ENCODE data around the gene ALX3.

The ALX3 gene

GRCh38 chr1:110089561-110090275, 19.2 kb upstream of the ALX3 start:
- DNase-seq (ENCODE audit: low spot score) = no peak
- Histone ChIP-seq H3K27me3 (ENCODE audit: insufficient read depth, poor library complexity, severe bottlenecking) (peaks cover 28% of the 10 kb centered on the region), H3K4me3 (ENCODE audit: severe bottlenecking) (no peak overlapping the region), H3K4me1 (ENCODE audit: insufficient read depth, poor library complexity, severe bottlenecking) (no peaks in the 10 kb centered on the region), H3K27ac (ENCODE audit: poor library complexity, severe bottlenecking) (no peak overlapping the region), H3K9me3 (ENCODE audit: severe bottlenecking) (no peaks in the 10 kb centered on the region), H3K36me3 (ENCODE audit: low read depth) (no peaks in the 10 kb centered on the region)
- no peak for ATAC-seq (ENCODE audit: low read depth)
- TF ChIP-seq CTCF (IDR thresholded peaks at IDR 0.05; ENCODE audit: poor library complexity, severe bottlenecking) = no peak

GRCh38 chr1:110088739-110089316, 18.4 kb upstream of the ALX3 start:
- ATAC-seq (ENCODE audit: low read depth) = no peak
- TF ChIP-seq CTCF (IDR thresholded peaks at IDR 0.05; ENCODE audit: poor library complexity, severe bottlenecking) = no peak
- DNase-seq (ENCODE audit: low spot score) = no peak
- no peak overlapping the region for H3K27ac ChIP-seq (ENCODE audit: poor library complexity, severe bottlenecking)
- peaks cover 37% of the 10 kb centered on the region for H3K27me3 ChIP-seq (ENCODE audit: insufficient read depth, poor library complexity, severe bottlenecking)
- H3K4me3 ChIP-seq (ENCODE audit: severe bottlenecking) = no peak overlapping the region
- no peaks in the 10 kb centered on the region for H3K36me3 ChIP-seq (ENCODE audit: low read depth)
- H3K9me3 ChIP-seq (ENCODE audit: severe bottlenecking) = no peaks in the 10 kb centered on the region
- no peaks in the 10 kb centered on the region for H3K4me1 ChIP-seq (ENCODE audit: insufficient read depth, poor library complexity, severe bottlenecking)

- H3K4me3 ChIP-seq (ENCODE audit: severe bottlenecking) = no peak overlapping the region
- H3K27me3 ChIP-seq (ENCODE audit: insufficient read depth, poor library complexity, severe bottlenecking) = peaks cover 44% of the 10 kb centered on the region
- no peaks in the 10 kb centered on the region for H3K9me3 ChIP-seq (ENCODE audit: severe bottlenecking)
- peak; percentile 74 for ATAC-seq (ENCODE audit: low read depth)
- peak; percentile 61 for TF ChIP-seq CTCF (IDR thresholded peaks at IDR 0.05; ENCODE audit: poor library complexity, severe bottlenecking)
- no peak for DNase-seq (ENCODE audit: low spot score)
- H3K27ac ChIP-seq (ENCODE audit: poor library complexity, severe bottlenecking) = no peak overlapping the region
- H3K36me3 ChIP-seq (ENCODE audit: low read depth) = no peaks in the 10 kb centered on the region
- H3K4me1 ChIP-seq (ENCODE audit: insufficient read depth, poor library complexity, severe bottlenecking) = no peaks in the 10 kb centered on the region
Observed at GRCh38 chr1:110087812-110088738, 17.6 kb upstream of the ALX3 start.

GRCh38 chr1:110086961-110087360, 16.5 kb upstream of the ALX3 start:
- peaks cover 55% of the 10 kb centered on the region for H3K27me3 ChIP-seq (ENCODE audit: insufficient read depth, poor library complexity, severe bottlenecking)
- ATAC-seq (ENCODE audit: low read depth) (no peak), DNase-seq (ENCODE audit: low spot score) (no peak)
- H3K36me3 ChIP-seq (ENCODE audit: low read depth) = no peaks in the 10 kb centered on the region
- no peak for TF ChIP-seq CTCF (IDR thresholded peaks at IDR 0.05; ENCODE audit: poor library complexity, severe bottlenecking)
- H3K4me1 ChIP-seq (ENCODE audit: insufficient read depth, poor library complexity, severe bottlenecking) = no peaks in the 10 kb centered on the region
- H3K4me3 ChIP-seq (ENCODE audit: severe bottlenecking) = no peak overlapping the region
- no peaks in the 10 kb centered on the region for H3K9me3 ChIP-seq (ENCODE audit: severe bottlenecking)
- no peak overlapping the region for H3K27ac ChIP-seq (ENCODE audit: poor library complexity, severe bottlenecking)
